Parathyroid adenoma (tissue), 2 donors: Measurements from ENCODE around the gene NGDN.

Experiments
- H2AFZ ChIP-seq: fragments of 300-600 bp; sonication (generic); one replicate; pipeline ENCODE4 v1.7.0; 2017; ENCODE audit warnings: antibody characterized with exemption, mild to moderate bottlenecking
- H3K27ac ChIP-seq: fragments of 300-600 bp; sonication (generic); one replicate; pipeline ENCODE4 v1.7.0; 2017
- H3K27me3 ChIP-seq: fragments of 300-600 bp; sonication (generic); one replicate; pipeline ENCODE4 v1.7.0; 2017; ENCODE audit warnings: low read length; ENCODE audit not compliant: control insufficient read depth, insufficient read depth
- H3K36me3 ChIP-seq: fragments of 300-600 bp; sonication (generic); one replicate; pipeline ENCODE4 v1.7.0; 2017; ENCODE audit warnings: low read length; ENCODE audit not compliant: control insufficient read depth, insufficient read depth
- H3K4me1 ChIP-seq: fragments of 300-600 bp; sonication (generic); one replicate; pipeline ENCODE4 v1.7.0; 2017; ENCODE audit warnings: control low read depth
- H3K4me2 ChIP-seq: fragments of 300-600 bp; sonication (generic); one replicate; pipeline ENCODE4 v1.7.0; 2017; ENCODE audit warnings: low read length
- H3K4me3 ChIP-seq: fragments of 300-600 bp; sonication (generic); one replicate; pipeline ENCODE4 v1.7.0; 2017; ENCODE audit warnings: low read depth, low read length
- H3K79me2 ChIP-seq: fragments of 300-600 bp; sonication (generic); one replicate; pipeline ENCODE4 v1.7.0; 2017; ENCODE audit warnings: control low read depth
- H3K9ac ChIP-seq: fragments of 300-600 bp; sonication (generic); one replicate; pipeline ENCODE4 v1.7.0; 2017; ENCODE audit warnings: mild to moderate bottlenecking
- H3K9me3 ChIP-seq: fragments of 300-600 bp; sonication (generic); one replicate; pipeline ENCODE4 v1.7.0; 2017; ENCODE audit warnings: low read length; ENCODE audit not compliant: control insufficient read depth
- TF ChIP-seq, protein P1 (sequence below): fragments of 300-600 bp; sonication (generic); IDR thresholded peaks from one replicate; pipeline ENCODE4 v1.7.0; 2017; ENCODE audit warnings: antibody characterized with exemption, mild to moderate bottlenecking
- donor health status: primary hyperparathyroidism.

Gene NGDN

DNA sequence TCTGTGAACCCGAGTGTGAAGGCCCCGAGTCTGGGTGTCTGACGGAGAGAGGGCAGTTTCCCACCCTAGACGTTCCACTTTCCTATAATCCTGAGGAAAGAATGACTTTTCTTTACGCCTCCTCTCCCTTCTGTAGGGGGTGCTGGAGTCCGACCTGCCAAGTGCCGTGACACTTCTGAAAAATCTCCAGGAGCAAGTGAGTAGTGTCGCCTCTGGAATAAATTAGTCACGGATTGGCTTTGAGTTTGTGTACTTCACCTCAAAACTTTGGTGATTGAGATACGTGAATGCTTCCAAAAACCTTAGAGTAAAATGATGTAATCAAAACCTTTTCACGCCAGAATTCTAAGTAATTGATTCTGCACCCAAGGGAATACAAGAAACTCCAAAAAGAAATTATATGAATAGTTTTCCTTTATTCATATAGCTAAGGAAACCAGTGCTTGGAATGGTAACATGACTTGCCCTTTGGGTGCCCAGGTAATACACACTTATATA is 452 bp downstream of the NGDN start:
- Histone ChIP-seq H3K4me2 (peak overlapping the region; percentile 88), H3K4me3 (peak overlapping the region; percentile 92), H3K27ac (peak overlapping the region; percentile 85)

DNA sequence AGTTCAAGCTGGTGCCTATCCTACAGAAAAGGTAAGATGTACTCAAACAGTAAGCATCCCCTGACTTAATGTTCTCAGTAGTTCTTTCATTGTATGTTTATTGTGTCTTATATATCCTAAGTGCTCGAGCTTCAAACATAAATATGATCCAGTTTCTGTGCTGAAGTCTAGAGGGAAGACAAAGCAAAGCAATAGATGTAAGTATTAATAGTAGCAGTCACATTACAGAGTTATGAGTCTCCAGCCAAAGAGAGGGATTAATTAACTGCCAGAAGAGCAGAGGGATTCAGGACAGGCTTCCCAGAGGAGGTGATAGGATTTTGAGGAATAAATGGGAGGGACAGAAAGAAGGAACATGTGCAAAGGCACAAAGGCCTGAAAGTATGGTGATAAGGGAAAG is 1.4 kb downstream of the NGDN start:
- Histone ChIP-seq H3K79me2 (peaks cover 12% of the 10 kb centered on the region), H3K36me3 (no peaks in the 10 kb centered on the region), H3K27me3 (no peaks in the 10 kb centered on the region), H2AFZ (no peak overlapping the region), H3K9ac (no peak overlapping the region), H3K4me1 (peaks cover 3% of the 10 kb centered on the region), H3K9me3 (no peaks in the 10 kb centered on the region), H3K4me2 (no peak overlapping the region), H3K4me3 (no peak overlapping the region), H3K27ac (no peak overlapping the region)
- TF ChIP-seq, protein P1, sequence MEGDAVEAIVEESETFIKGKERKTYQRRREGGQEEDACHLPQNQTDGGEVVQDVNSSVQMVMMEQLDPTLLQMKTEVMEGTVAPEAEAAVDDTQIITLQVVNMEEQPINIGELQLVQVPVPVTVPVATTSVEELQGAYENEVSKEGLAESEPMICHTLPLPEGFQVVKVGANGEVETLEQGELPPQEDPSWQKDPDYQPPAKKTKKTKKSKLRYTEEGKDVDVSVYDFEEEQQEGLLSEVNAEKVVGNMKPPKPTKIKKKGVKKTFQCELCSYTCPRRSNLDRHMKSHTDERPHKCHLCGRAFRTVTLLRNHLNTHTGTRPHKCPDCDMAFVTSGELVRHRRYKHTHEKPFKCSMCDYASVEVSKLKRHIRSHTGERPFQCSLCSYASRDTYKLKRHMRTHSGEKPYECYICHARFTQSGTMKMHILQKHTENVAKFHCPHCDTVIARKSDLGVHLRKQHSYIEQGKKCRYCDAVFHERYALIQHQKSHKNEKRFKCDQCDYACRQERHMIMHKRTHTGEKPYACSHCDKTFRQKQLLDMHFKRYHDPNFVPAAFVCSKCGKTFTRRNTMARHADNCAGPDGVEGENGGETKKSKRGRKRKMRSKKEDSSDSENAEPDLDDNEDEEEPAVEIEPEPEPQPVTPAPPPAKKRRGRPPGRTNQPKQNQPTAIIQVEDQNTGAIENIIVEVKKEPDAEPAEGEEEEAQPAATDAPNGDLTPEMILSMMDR: no peak

More for the DNA sequence above, 452 bp downstream of the NGDN start:
- peak overlapping the region; percentile 51 for H3K9ac ChIP-seq
- H3K9me3 ChIP-seq: no peaks in the 10 kb centered on the region
- TF ChIP-seq, protein P1: no peak
- H2AFZ ChIP-seq: peak overlapping the region; percentile 84
- peaks cover 12% of the 10 kb centered on the region for H3K79me2 ChIP-seq
- no peaks in the 10 kb centered on the region for H3K27me3 ChIP-seq
- peaks cover 3% of the 10 kb centered on the region for H3K4me1 ChIP-seq
- H3K36me3 ChIP-seq: no peaks in the 10 kb centered on the region

DNA sequence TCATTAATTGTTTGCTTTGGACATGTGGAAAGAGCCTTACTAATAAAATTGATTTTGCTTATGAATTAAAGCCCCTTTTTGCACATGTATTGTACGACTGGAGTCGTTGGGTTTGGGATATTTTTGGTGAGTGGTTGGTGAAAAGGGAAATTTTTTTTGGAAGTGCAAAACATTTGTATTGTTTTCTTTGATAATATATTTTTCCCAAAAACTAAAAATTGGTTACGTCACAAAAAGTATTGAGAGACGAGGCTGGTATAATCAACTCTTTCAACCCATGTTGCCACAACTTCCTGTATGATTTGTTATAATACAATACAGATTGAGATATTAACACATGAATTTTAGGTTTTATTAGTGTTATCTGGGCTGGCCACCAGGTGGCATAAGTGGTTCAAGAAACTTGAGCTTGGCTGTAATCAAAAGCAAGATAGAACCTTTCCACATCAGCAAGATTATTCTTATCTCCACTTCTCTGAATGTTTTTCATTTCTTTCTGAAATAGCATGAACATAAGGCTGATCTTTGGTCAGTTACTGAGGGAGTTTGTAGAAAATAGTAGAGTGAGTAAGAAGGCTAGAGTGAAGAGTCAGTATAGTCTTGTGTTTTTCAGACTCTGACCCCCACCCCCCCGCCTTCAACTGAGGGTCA is 8.7 kb downstream of the NGDN start:
- Histone ChIP-seq H3K9me3 (no peaks in the 10 kb centered on the region), H3K9ac (no peak overlapping the region), H3K27ac (no peak overlapping the region), H3K4me3 (peak overlapping the region; percentile 20), H3K36me3 (no peaks in the 10 kb centered on the region), H3K79me2 (peaks cover 13% of the 10 kb centered on the region), H3K4me1 (no peaks in the 10 kb centered on the region), H2AFZ (no peak overlapping the region), H3K27me3 (no peaks in the 10 kb centered on the region), H3K4me2 (no peak overlapping the region)
- TF ChIP-seq, protein P1: peak; percentile 82

DNA sequence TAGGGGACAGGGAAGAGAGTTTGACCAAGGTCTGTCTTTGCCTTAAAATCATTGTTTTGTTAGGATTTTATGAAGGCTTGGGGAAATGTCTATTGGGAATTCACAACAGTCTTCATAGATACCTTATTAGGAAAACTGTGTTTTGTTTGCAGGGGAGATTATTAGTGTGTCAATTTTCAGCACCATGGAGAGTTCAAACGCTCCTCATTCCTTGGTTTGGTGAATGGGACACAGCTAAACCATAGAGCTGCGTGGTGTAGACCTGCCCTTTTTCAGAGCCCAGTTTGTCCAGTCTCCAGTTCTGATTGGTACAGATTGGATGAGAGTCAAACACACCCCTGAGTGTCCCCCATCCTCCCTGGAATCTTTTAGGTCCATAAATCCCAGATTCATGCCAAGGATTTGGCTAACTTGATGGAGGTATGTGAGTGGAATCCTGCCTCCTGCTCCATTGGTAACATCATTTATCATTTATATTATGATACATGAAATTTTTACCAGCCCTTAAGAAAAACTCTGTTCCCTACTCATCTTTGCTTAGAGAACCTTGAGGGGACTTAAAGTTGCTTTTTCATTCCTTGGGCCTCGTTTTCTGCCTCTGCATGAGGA is 12.0 kb downstream of the NGDN start:
- Histone ChIP-seq H3K4me1 (no peaks in the 10 kb centered on the region), H3K4me2 (no peak overlapping the region), H3K9ac (no peak overlapping the region), H3K27ac (no peak overlapping the region), H3K9me3 (no peaks in the 10 kb centered on the region), H2AFZ (no peak overlapping the region), H3K79me2 (peaks cover 20% of the 10 kb centered on the region), H3K27me3 (no peaks in the 10 kb centered on the region), H3K4me3 (no peak overlapping the region), H3K36me3 (no peaks in the 10 kb centered on the region)
- TF ChIP-seq, protein P1: no peak
